ENCODE data around the gene NEGR1.

- TF ChIP-seq CTCF (IDR thresholded peaks at IDR 0.05) (no peak), POLR2AphosphoS5 (IDR thresholded peaks at IDR 0.05) (no peak)
These were observed 498.1 kb downstream of the NEGR1 start for GRCh38 chr1:71784241-71784640.

Measured in gastroesophageal sphincter (tissue), 3 donors.